CD4-positive, alpha-beta T cell (primary cell): ENCODE data around the gene UGT2A3. TPM values are rescaled to one million over a fixed set of nuclear protein-coding genes. Genes with fewer than 3 reads are reported as not detected.

Source experiments
- ATAC-seq: fragments of 200-7000 bp; cut with Tn5 transposase; one replicate; pipeline ENCODE4 v1.10.0; 2022; ENCODE audit warnings: mild to moderate bottlenecking; ENCODE audit not compliant: poor library complexity
- CTCF ChIA-PET: fragments of 350-600 bp; sonication (Branson Sonifier 250); formaldehyde crosslinking; loops from one replicate; lab custom pipeline; 2021; ENCODE audit warnings: antibody characterized with exemption, inconsistent platforms; lab: Charles Lee
- POLR2A ChIA-PET: fragments of 350-600 bp; sonication (Branson Sonifier 250); formaldehyde crosslinking; loops from one replicate; lab custom pipeline; 2021; ENCODE audit warnings: antibody characterized with exemption, inconsistent platforms; lab: Charles Lee
- DNase-seq, 14 experiments: peaks; one replicate each; pipeline ENCODE4 v3.0.0-alpha.2; 2013 to 2020; ENCODE audit warnings: mixed read lengths in 2 of 14
- H3K27ac ChIP-seq, 2 donors: one replicate each; pipeline versions ENCODE4 v1.5.1 to v1.7.0; 2013; ENCODE audit warnings: low read length in 2 of 2, low read depth in 1 of 2, mild to moderate bottlenecking in 1 of 2
- H3K27me3 ChIP-seq, 2 experiments: 1 replicate in 1 of 2; 2 replicates in 1 of 2; pipeline versions ENCODE4 v1.6.1 to v1.7.0; 2013; ENCODE audit warnings: low read length in 2 of 2, control low read depth in 1 of 2, mild to moderate bottlenecking in 1 of 2, moderate library complexity in 1 of 2; ENCODE audit not compliant: insufficient read depth in 2 of 2, control insufficient read depth in 1 of 2
- H3K36me3 ChIP-seq: one replicate; pipeline ENCODE4 v1.6.1; 2013; ENCODE audit warnings: low read length, control low read depth; ENCODE audit not compliant: insufficient read depth
- H3K4me1 ChIP-seq: one replicate; pipeline ENCODE4 v1.6.1; 2013; ENCODE audit warnings: low read length, control low read depth; ENCODE audit not compliant: insufficient read depth
- H3K4me3 ChIP-seq: one replicate; pipeline ENCODE4 v1.5.1; 2013; ENCODE audit warnings: mild to moderate bottlenecking, low read length, moderate library complexity
- H3K9me3 ChIP-seq, 2 experiments: 1 replicate in 1 of 2; 2 replicates in 1 of 2; pipeline versions ENCODE4 v1.6.1 to v1.7.0; 2013; ENCODE audit warnings: low read length in 2 of 2, mild to moderate bottlenecking in 2 of 2, control low read depth in 1 of 2, moderate library complexity in 1 of 2; ENCODE audit not compliant: control insufficient read depth in 1 of 2, insufficient read depth in 1 of 2
- H3K27ac Mint-ChIP-seq: one replicate; pipeline ENCODE4 v1.8.0; 2020; ENCODE audit warnings: mixed read lengths
- H3K27me3 Mint-ChIP-seq: one replicate; pipeline ENCODE4 v1.8.0; 2021; ENCODE audit warnings: mixed read lengths
- H3K36me3 Mint-ChIP-seq: one replicate; pipeline ENCODE4 v1.8.0; 2021; ENCODE audit warnings: low read depth, mixed read lengths
- H3K4me1 Mint-ChIP-seq: one replicate; pipeline ENCODE4 v1.8.0; 2021; ENCODE audit warnings: low read depth, mixed read lengths
- H3K4me3 Mint-ChIP-seq: one replicate; pipeline ENCODE4 v1.8.0; 2020; ENCODE audit warnings: mild to moderate bottlenecking, mixed read lengths
- H3K9me3 Mint-ChIP-seq: one replicate; pipeline ENCODE4 v1.8.0; 2020; ENCODE audit warnings: mixed read lengths
- CTCF ChIP-seq: fragments of 200-600 bp; IDR thresholded peaks from one replicate; pipeline ENCODE4 v1.8.0; 2022; ENCODE audit warnings: antibody characterized with exemption, mild to moderate bottlenecking
- intact Hi-C, 2 experiments: fragments of 100-400 bp; cut with DNase I in 1 of 2; cut with micrococcal nuclease in 1 of 2; formaldehyde crosslinking; loops; one replicate each; pipeline versions ENCODE4 v1.15.1 to v1.9.0; 2023 to 2025; cut with DNase I, micrococcal nuclease
- total RNA-seq, 174 experiments: library from RNA in 2 of 174; stranded (reverse) in 2 of 174; gene quantifications; one replicate each; pipeline ENCODE4 v1.2.3 and lab custom pipeline; 2021 to 2026

UGT2A3 gene
- total RNA-seq, 2 experiments from 2014 or later = not detected

GRCh38 chr4:68907788-68908700 lies 43.6 kb downstream of the UGT2A3 start:
- Histone ChIP-seq H3K27me3 (no peaks in the 10 kb centered on the region), H3K27ac (no peak overlapping the region), H3K4me1 (no peaks in the 10 kb centered on the region), H3K4me3 (no peak overlapping the region), H3K9me3 (peaks cover 0 to 5% of the 10 kb centered on the region in 2 experiments), H3K36me3 (no peaks in the 10 kb centered on the region)
- H3K4me3 Mint-ChIP-seq = no peak overlapping the region
- H3K27me3 Mint-ChIP-seq = peaks cover 9% of the 10 kb centered on the region
- no peaks in the 10 kb centered on the region for H3K9me3 Mint-ChIP-seq
- H3K36me3 Mint-ChIP-seq = no peaks in the 10 kb centered on the region
- ChIA-PET POLR2A (no interaction called here), CTCF (no interaction called here)
- H3K27ac Mint-ChIP-seq = no peak overlapping the region
- no peak for DNase-seq
- no peak for ATAC-seq
- TF ChIP-seq CTCF = no peak
- intact Hi-C loops = no loop called here
- no peaks in the 10 kb centered on the region for H3K4me1 Mint-ChIP-seq

- intact Hi-C loops = no loop called here
- Mint-ChIP-seq H3K4me1 (no peaks in the 10 kb centered on the region), H3K36me3 (no peaks in the 10 kb centered on the region), H3K27me3 (peaks cover 9% of the 10 kb centered on the region), H3K4me3 (no peak overlapping the region), H3K27ac (no peak overlapping the region), H3K9me3 (no peaks in the 10 kb centered on the region)
- ChIA-PET POLR2A (no interaction called here), CTCF (no interaction called here)
- no peak for DNase-seq
- Histone ChIP-seq H3K9me3 (peaks cover 0 to 5% of the 10 kb centered on the region in 2 experiments), H3K4me1 (no peaks in the 10 kb centered on the region), H3K4me3 (no peak overlapping the region), H3K27ac (no peak overlapping the region), H3K27me3 (no peaks in the 10 kb centered on the region), H3K36me3 (no peaks in the 10 kb centered on the region)
- no peak for ATAC-seq
- TF ChIP-seq CTCF = no peak
These were observed 44.4 kb downstream of the UGT2A3 start for GRCh38 chr4:68907245-68907644.

- intact Hi-C loops = no loop called here
These were observed 44.8 kb downstream of the UGT2A3 start for GRCh38 chr4:68906780-68907137.

More at GRCh38 chr4:68906780-68907137, 44.8 kb downstream of the UGT2A3 start:
- DNase-seq = no peak
- no peaks in the 10 kb centered on the region for H3K36me3 Mint-ChIP-seq
- peaks cover 9% of the 10 kb centered on the region for H3K27me3 Mint-ChIP-seq
- no peak overlapping the region for H3K27ac Mint-ChIP-seq
- H3K9me3 Mint-ChIP-seq = no peaks in the 10 kb centered on the region
- H3K4me1 ChIP-seq = no peaks in the 10 kb centered on the region
- no peak overlapping the region for H3K27ac ChIP-seq
- H3K27me3 ChIP-seq = no peaks in the 10 kb centered on the region
- H3K36me3 ChIP-seq = no peaks in the 10 kb centered on the region
- POLR2A ChIA-PET = no interaction called here
- H3K9me3 ChIP-seq = peaks cover 0 to 5% of the 10 kb centered on the region in 2 experiments
- TF ChIP-seq CTCF = no peak
- H3K4me3 ChIP-seq = no peak overlapping the region
- no peak overlapping the region for H3K4me3 Mint-ChIP-seq
- H3K4me1 Mint-ChIP-seq = no peaks in the 10 kb centered on the region
- CTCF ChIA-PET = no interaction called here
- ATAC-seq = no peak
